GM23338 (cell line): Measurements from ENCODE around the gene CNOT6L. TPM values are rescaled to one million over a fixed set of nuclear protein-coding genes. Genes with fewer than 3 reads are reported as not detected.

ENCODE experiments used
- ATAC-seq: fragments of 200-7000 bp; cut with Tn5 transposase; 3 replicates; pipeline ENCODE4 v1.9.1; 2020
- DNase-seq: peaks from one replicate; pipeline ENCODE4 v3.0.0-alpha.2; 2015; ENCODE audit warnings: low spot score
- H2AFZ ChIP-seq: fragments of 200-600 bp; sonication (generic); 2 replicates; pipeline ENCODE4 v1.8.0; 2016; ENCODE audit warnings: antibody characterized with exemption, mild to moderate bottlenecking, moderate library complexity
- H3F3A ChIP-seq: fragments of 200-600 bp; sonication (generic); replicated peaks from 2 replicates; pipeline ENCODE4 v1.8.0; 2017; ENCODE audit warnings: antibody characterized with exemption, mixed run types, low read depth
- H3K27ac ChIP-seq: fragments of 200-600 bp; sonication (generic); 2 replicates; pipeline ENCODE4 v1.6.1; 2016; ENCODE audit warnings: low read depth
- H3K27me3 ChIP-seq: fragments of 200-600 bp; sonication (generic); 2 replicates; pipeline ENCODE4 v1.8.0; 2016; ENCODE audit warnings: mild to moderate bottlenecking, mixed run types, moderate library complexity; ENCODE audit not compliant: insufficient read depth
- H3K36me3 ChIP-seq: fragments of 200-600 bp; sonication (generic); 2 replicates; pipeline ENCODE4 v1.8.0; 2016; ENCODE audit warnings: mild to moderate bottlenecking; ENCODE audit not compliant: insufficient read depth
- H3K4me1 ChIP-seq: fragments of 200-600 bp; sonication (generic); 2 replicates; pipeline ENCODE4 v1.8.0; 2016; ENCODE audit warnings: mild to moderate bottlenecking, moderate library complexity; ENCODE audit not compliant: insufficient read depth
- H3K4me2 ChIP-seq: fragments of 200-600 bp; sonication (generic); 2 replicates; pipeline ENCODE4 v1.7.1; 2017; ENCODE audit warnings: mixed run types
- H3K4me3 ChIP-seq: fragments of 200-600 bp; sonication (generic); 2 replicates; pipeline ENCODE4 v1.6.1; 2016; ENCODE audit warnings: mixed run types
- H3K79me2 ChIP-seq: fragments of 200-600 bp; sonication (generic); replicated peaks from 2 replicates; pipeline ENCODE4 v1.8.0; 2017; ENCODE audit warnings: mild to moderate bottlenecking; ENCODE audit not compliant: insufficient read depth
- H3K9me2 ChIP-seq: fragments of 200-600 bp; sonication (generic); 2 replicates; pipeline ENCODE4 v1.8.0; 2017; ENCODE audit not compliant: insufficient read depth
- H4K20me1 ChIP-seq: fragments of 200-600 bp; sonication (generic); replicated peaks from 2 replicates; pipeline ENCODE4 v1.8.0; 2017; ENCODE audit warnings: mild to moderate bottlenecking; ENCODE audit not compliant: insufficient read depth
- H3K27ac Mint-ChIP-seq: 2 replicates; pipeline ENCODE4 v1.8.0; 2020; ENCODE audit warnings: inconsistent platforms, mild to moderate bottlenecking, moderate library complexity, mixed read lengths
- H3K27me3 Mint-ChIP-seq: 3 replicates; pipeline ENCODE4 v1.8.0; 2022; ENCODE audit warnings: low read depth, mild to moderate bottlenecking, moderate library complexity, mixed read lengths, inconsistent platforms; ENCODE audit not compliant: insufficient read depth, poor library complexity
- H3K36me3 Mint-ChIP-seq: 3 replicates; pipeline ENCODE4 v1.8.0; 2021; ENCODE audit warnings: low read depth, mild to moderate bottlenecking, inconsistent platforms, moderate library complexity, mixed read lengths
- H3K4me1 Mint-ChIP-seq: 3 replicates; pipeline ENCODE4 v1.8.0; 2020; ENCODE audit warnings: mild to moderate bottlenecking, inconsistent platforms, mixed read lengths
- H3K4me3 Mint-ChIP-seq: 3 replicates; pipeline ENCODE4 v1.8.0; 2021; ENCODE audit warnings: moderate library complexity, mild to moderate bottlenecking, inconsistent platforms, mixed read lengths
- H3K9me3 Mint-ChIP-seq: 3 replicates; pipeline ENCODE4 v1.8.0; 2020; ENCODE audit warnings: moderate library complexity, mild to moderate bottlenecking, inconsistent platforms, mixed read lengths
- CREB1 ChIP-seq: fragments of 250-450 bp; sonication (Bioruptor Pico); IDR thresholded peaks from 2 replicates; pipeline ENCODE4 v1.5.0; 2020; ENCODE audit warnings: low read depth, mild to moderate bottlenecking, moderate library complexity
- CTCF ChIP-seq, 2 experiments: fragments of 200-600 bp in 1 of 2; sonication (generic) in 1 of 2; conservative IDR thresholded peaks; 2 replicates each; pipeline versions ENCODE4 v1.5.1 to v1.6.1; 2016 to 2017; ENCODE audit warnings: antibody characterized with exemption in 2 of 2, low read depth in 2 of 2, mild to moderate bottlenecking in 2 of 2, moderate library complexity in 1 of 2
- EZH2 ChIP-seq: fragments of 200-600 bp; sonication (generic); IDR thresholded peaks from one replicate; pipeline ENCODE4 v1.8.0; 2017; ENCODE audit warnings: antibody characterized with exemption, mild to moderate bottlenecking, low read depth; ENCODE audit not compliant: unreplicated experiment
- EZH2phosphoT487 ChIP-seq: fragments of 200-600 bp; sonication (generic); IDR thresholded peaks from one replicate; pipeline ENCODE4 v1.8.1; 2018; ENCODE audit warnings: antibody characterized with exemption; ENCODE audit not compliant: unreplicated experiment
- JUNB ChIP-seq: IDR thresholded peaks from one replicate; pipeline ENCODE4 v1.6.1; 2016; ENCODE audit warnings: antibody characterized with exemption; ENCODE audit not compliant: unreplicated experiment
- NANOG ChIP-seq: IDR thresholded peaks from 2 replicates; pipeline ENCODE4 v1.6.1; 2016; ENCODE audit warnings: antibody characterized with exemption, borderline replicate concordance
- POLR2AphosphoS5 ChIP-seq: IDR thresholded peaks from 2 replicates; pipeline ENCODE4 v1.6.1; 2016; ENCODE audit warnings: antibody characterized with exemption, low read depth
- STAT1 ChIP-seq: IDR thresholded peaks from one replicate; pipeline ENCODE4 v1.6.1; 2016; ENCODE audit warnings: antibody characterized with exemption; ENCODE audit not compliant: unreplicated experiment
- ZNF331 ChIP-seq: fragments of 250-450 bp; sonication (Bioruptor Pico); IDR thresholded peaks from 2 replicates; pipeline ENCODE4 v1.5.0; 2020; ENCODE audit warnings: low read depth, mild to moderate bottlenecking, moderate library complexity
- ZNF462 ChIP-seq: fragments of 250-450 bp; sonication (Bioruptor Pico); IDR thresholded peaks from 2 replicates; pipeline ENCODE4 v1.5.0; 2020; ENCODE audit warnings: mild to moderate bottlenecking, moderate library complexity
- polyA plus RNA-seq: library from polyadenylated mRNA; unstranded; fragments of >200 nt; fragmentation: Nextera tagmentation; extraction: Ambion mirVana; gene quantifications from 2 replicates; pipeline ENCODE4 v1.2.1, GENCODE V29; 2016
- total RNA-seq: library from RNA; depleted of rRNA; stranded (reverse); fragments of >200 nt; shearing (Covaris generic); gene quantifications from 2 replicates; pipeline ENCODE4 v1.2.3, GENCODE V29; 2014
- TF ChIP-seq, protein P1 (sequence below): IDR thresholded peaks from 2 replicates; pipeline ENCODE4 v1.6.1; 2016; ENCODE audit warnings: antibody characterized with exemption
- TF ChIP-seq, protein P2 (sequence below): IDR thresholded peaks from one replicate; pipeline ENCODE4 v1.6.1; 2018; ENCODE audit warnings: antibody characterized with exemption; ENCODE audit not compliant: unreplicated experiment

Gene CNOT6L
- total and polyA plus RNA-seq, 2 experiments from 2014 or later, result 3.2 to 13.9 TPM

DNA sequence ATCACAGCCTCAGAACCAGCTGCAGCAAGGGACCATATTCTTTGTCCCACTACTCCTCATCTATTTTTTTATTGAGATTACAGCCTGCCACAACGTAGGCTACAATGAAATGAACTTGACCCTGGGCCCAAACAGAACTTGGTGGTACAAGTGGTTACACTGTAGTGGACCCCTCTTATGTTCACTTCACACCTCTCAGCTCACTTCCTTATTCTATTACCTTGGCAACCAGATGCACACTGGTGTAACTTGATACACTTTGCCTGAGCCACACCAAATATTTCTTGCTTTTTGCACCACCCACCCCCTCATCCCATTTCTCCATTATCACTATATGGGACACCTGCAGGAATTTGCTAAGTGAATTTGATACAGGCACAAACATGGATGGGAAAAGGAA is 107.7 kb downstream of the CNOT6L start (continued):
- TF ChIP-seq ZNF462 (CRISPR knock-in tag) (no peak), POLR2AphosphoS5 (no peak), STAT1 (no peak), ZNF331 (no peak), EZH2phosphoT487 (no peak), EZH2 (no peak)
- TF ChIP-seq, protein P1, sequence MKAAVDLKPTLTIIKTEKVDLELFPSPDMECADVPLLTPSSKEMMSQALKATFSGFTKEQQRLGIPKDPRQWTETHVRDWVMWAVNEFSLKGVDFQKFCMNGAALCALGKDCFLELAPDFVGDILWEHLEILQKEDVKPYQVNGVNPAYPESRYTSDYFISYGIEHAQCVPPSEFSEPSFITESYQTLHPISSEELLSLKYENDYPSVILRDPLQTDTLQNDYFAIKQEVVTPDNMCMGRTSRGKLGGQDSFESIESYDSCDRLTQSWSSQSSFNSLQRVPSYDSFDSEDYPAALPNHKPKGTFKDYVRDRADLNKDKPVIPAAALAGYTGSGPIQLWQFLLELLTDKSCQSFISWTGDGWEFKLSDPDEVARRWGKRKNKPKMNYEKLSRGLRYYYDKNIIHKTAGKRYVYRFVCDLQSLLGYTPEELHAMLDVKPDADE, result no peak

- no peaks in the 10 kb centered on the region for H4K20me1 ChIP-seq
- no peak overlapping the region for H3K27ac ChIP-seq
- Mint-ChIP-seq H3K36me3 (no peaks in the 10 kb centered on the region), H3K4me1 (peaks cover 22% of the 10 kb centered on the region), H3K27me3 (peaks cover 5% of the 10 kb centered on the region), H3K4me3 (no peak overlapping the region), H3K27ac (no peak overlapping the region), H3K9me3 (no peaks in the 10 kb centered on the region)
- ATAC-seq (no peak), DNase-seq (no peak)
- no peak overlapping the region for H3K4me3 ChIP-seq
- H3K4me2 ChIP-seq, result no peak overlapping the region
- H3K9me2 ChIP-seq, result no peaks in the 10 kb centered on the region
- no peaks in the 10 kb centered on the region for H3F3A ChIP-seq
- peaks cover 11% of the 10 kb centered on the region for H3K4me1 ChIP-seq
- no peaks in the 10 kb centered on the region for H3K27me3 ChIP-seq
- no peaks in the 10 kb centered on the region for H3K36me3 ChIP-seq
- no peaks in the 10 kb centered on the region for H3K79me2 ChIP-seq
- no peak overlapping the region for H2AFZ ChIP-seq
- TF ChIP-seq, protein P2, sequence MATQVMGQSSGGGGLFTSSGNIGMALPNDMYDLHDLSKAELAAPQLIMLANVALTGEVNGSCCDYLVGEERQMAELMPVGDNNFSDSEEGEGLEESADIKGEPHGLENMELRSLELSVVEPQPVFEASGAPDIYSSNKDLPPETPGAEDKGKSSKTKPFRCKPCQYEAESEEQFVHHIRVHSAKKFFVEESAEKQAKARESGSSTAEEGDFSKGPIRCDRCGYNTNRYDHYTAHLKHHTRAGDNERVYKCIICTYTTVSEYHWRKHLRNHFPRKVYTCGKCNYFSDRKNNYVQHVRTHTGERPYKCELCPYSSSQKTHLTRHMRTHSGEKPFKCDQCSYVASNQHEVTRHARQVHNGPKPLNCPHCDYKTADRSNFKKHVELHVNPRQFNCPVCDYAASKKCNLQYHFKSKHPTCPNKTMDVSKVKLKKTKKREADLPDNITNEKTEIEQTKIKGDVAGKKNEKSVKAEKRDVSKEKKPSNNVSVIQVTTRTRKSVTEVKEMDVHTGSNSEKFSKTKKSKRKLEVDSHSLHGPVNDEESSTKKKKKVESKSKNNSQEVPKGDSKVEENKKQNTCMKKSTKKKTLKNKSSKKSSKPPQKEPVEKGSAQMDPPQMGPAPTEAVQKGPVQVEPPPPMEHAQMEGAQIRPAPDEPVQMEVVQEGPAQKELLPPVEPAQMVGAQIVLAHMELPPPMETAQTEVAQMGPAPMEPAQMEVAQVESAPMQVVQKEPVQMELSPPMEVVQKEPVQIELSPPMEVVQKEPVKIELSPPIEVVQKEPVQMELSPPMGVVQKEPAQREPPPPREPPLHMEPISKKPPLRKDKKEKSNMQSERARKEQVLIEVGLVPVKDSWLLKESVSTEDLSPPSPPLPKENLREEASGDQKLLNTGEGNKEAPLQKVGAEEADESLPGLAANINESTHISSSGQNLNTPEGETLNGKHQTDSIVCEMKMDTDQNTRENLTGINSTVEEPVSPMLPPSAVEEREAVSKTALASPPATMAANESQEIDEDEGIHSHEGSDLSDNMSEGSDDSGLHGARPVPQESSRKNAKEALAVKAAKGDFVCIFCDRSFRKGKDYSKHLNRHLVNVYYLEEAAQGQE, result no peak
- TF ChIP-seq JUNB (no peak), CREB1 (CRISPR knock-in tag) (no peak), POLR2AphosphoS5 (no peak), EZH2phosphoT487 (no peak), STAT1 (no peak), CTCF (conservative IDR thresholded peaks at IDR 0.05; ENCODE audit: low read depth in 2 of 2) (no peak), NANOG (no peak), ZNF331 (no peak), EZH2 (no peak)
Measured at GRCh38 chr4:77710684-77711083, 108.5 kb downstream of the CNOT6L start.
